HepG2 (cell line): ENCODE data around the gene CES3. TPM values are rescaled to one million over a fixed set of nuclear protein-coding genes. Genes with fewer than 3 reads are reported as not detected.
A peak's percentile ranks its signal among the peaks of the same experiment; 100 is the strongest.

Source experiments
- ATAC-seq: fragments of 200-7000 bp; cut with Tn5 transposase; 3 replicates; pipeline ENCODE4 v1.9.1; 2020; ENCODE audit warnings: mild to moderate bottlenecking, moderate library complexity
- BruUV-seq: library from RNA; stranded (reverse); fragments of 400-500 nt; replicated peaks from 2 replicates; lab custom pipeline; 2021; lab: Mats Ljungman, UMichigan
- CTCF ChIA-PET: fragments of 300-600 bp; formaldehyde crosslinking; extraction: SDS; loops from one replicate; lab custom pipeline; 2021; ENCODE audit warnings: low total read pairs, inconsistent platforms, low intra/inter-chr PET ratio; lab: Yijun Ruan, JAX
- POLR2A ChIA-PET: fragments of 350-600 bp; sonication (Branson Sonifier 250); formaldehyde crosslinking; loops from one replicate; lab custom pipeline; 2020; ENCODE audit warnings: antibody characterized with exemption, inconsistent platforms; lab: Yijun Ruan, JAX
- DNase-seq: peaks from one replicate; pipeline ENCODE4 v3.0.0-alpha.2; 2015; ENCODE audit warnings: low spot score
- FAIRE-seq: peaks from 3 replicates; lab custom pipeline; 2011; peaks lifted over from hg19 to GRCh38; lab: Jason Lieb, UNC
- H2AFZ ChIP-seq: one replicate; pipeline ENCODE4 v1.6.1; 2011; ENCODE audit warnings: low read length, inconsistent platforms
- H3K27ac ChIP-seq: fragments of 300-600 bp; 3 replicates; pipeline ENCODE4 v1.8.0; 2011; ENCODE audit warnings: mixed run types, mild to moderate bottlenecking, mixed read lengths, low read length, inconsistent platforms; ENCODE audit not compliant: insufficient read depth; ENCODE audit errors: extremely low read length
- H3K27me3 ChIP-seq, 2 experiments: fragments of 200-600 bp in 1 of 2; 2 replicates in 1 of 2; 3 replicates in 1 of 2; pipeline versions ENCODE4 v1.6.0 to v1.8.0; 2011; ENCODE audit warnings: low read length in 2 of 2, mild to moderate bottlenecking in 2 of 2, moderate library complexity in 2 of 2, inconsistent platforms in 1 of 2; ENCODE audit not compliant: insufficient read depth in 2 of 2, control insufficient read depth in 1 of 2
- H3K36me3 ChIP-seq, 2 experiments: fragments of 200-600 bp in 1 of 2; replicated peaks in 1 of 2; 2 replicates in 1 of 2; 3 replicates in 1 of 2; pipeline versions ENCODE4 v1.5.1 to v1.8.0; 2011; ENCODE audit warnings: low read length in 2 of 2, inconsistent platforms in 1 of 2; ENCODE audit not compliant: insufficient read depth in 2 of 2, control insufficient read depth in 1 of 2
- H3K4me1 ChIP-seq: 2 replicates; pipeline ENCODE4 v1.5.1; 2012; ENCODE audit warnings: low read length, inconsistent platforms; ENCODE audit not compliant: insufficient read depth
- H3K4me2 ChIP-seq: 2 replicates; pipeline ENCODE4 v1.6.0; 2011; ENCODE audit warnings: low read depth, low read length, inconsistent platforms
- H3K4me3 ChIP-seq, 3 experiments: fragments of 200-600 bp in 1 of 3; sonication (generic), shearing (Covaris generic) in 1 of 3; replicated peaks in 1 of 3; 2 replicates each; pipeline ENCODE4 v1.5.1; 2011 to 2016; ENCODE audit warnings: low read length in 3 of 3, inconsistent platforms in 2 of 3, low read depth in 2 of 3, mild to moderate bottlenecking in 2 of 3, control low read depth in 1 of 3, mixed read lengths in 1 of 3; ENCODE audit not compliant: insufficient read depth in 1 of 3
- H3K79me2 ChIP-seq: one replicate; pipeline ENCODE4 v1.6.1; 2011; ENCODE audit warnings: low read length, inconsistent platforms; ENCODE audit not compliant: insufficient read depth
- H3K9ac ChIP-seq: 2 replicates; pipeline ENCODE4 v1.6.0; 2011; ENCODE audit warnings: mild to moderate bottlenecking, low read depth, low read length, inconsistent platforms; ENCODE audit not compliant: insufficient read depth
- H3K9me3 ChIP-seq: 2 replicates; pipeline ENCODE4 v1.5.1; 2012; ENCODE audit warnings: mild to moderate bottlenecking, low read length
- H4K20me1 ChIP-seq: 2 replicates; pipeline ENCODE4 v1.6.0; 2011; ENCODE audit warnings: inconsistent platforms, mild to moderate bottlenecking, low read length, moderate library complexity; ENCODE audit not compliant: insufficient read depth
- FOXP1 ChIP-seq, 2 experiments: fragments of 450-650 bp in 1 of 2; IDR thresholded peaks; 2 replicates each; pipeline ENCODE4 v1.6.1; 2017 to 2018; ENCODE audit warnings: antibody characterized with exemption in 1 of 2
- MBD4 ChIP-seq: IDR thresholded peaks from 2 replicates; pipeline ENCODE4 v1.6.1; 2012; ENCODE audit warnings: low read length, inconsistent platforms, borderline replicate concordance
- NONO ChIP-seq, 2 experiments: fragments of 450-650 bp in 1 of 2; sonication (generic) in 1 of 2; formaldehyde crosslinking in 1 of 2; IDR thresholded peaks in 1 of 2; conservative IDR thresholded peaks in 1 of 2; 2 replicates each; pipeline versions ENCODE4 v1.6.1 to v1.8.0; 2017 to 2022; ENCODE audit warnings: mild to moderate bottlenecking in 1 of 2, missing genetic modification reagents in 1 of 2, moderate library complexity in 1 of 2
- PLRG1 ChIP-seq: fragments of 450-650 bp; conservative IDR thresholded peaks from 2 replicates; pipeline ENCODE4 v1.6.1; 2016
- SOX5 ChIP-seq: IDR thresholded peaks from 2 replicates; pipeline ENCODE4 v1.6.1; 2016; ENCODE audit warnings: borderline replicate concordance
- SRSF4 ChIP-seq: fragments of 200-400 bp; formaldehyde crosslinking; IDR thresholded peaks from one replicate; pipeline ENCODE4 v1.6.1; 2018; ENCODE audit warnings: mild to moderate bottlenecking, low read depth, low read length, moderate library complexity; ENCODE audit not compliant: poor library complexity, severe bottlenecking
- ZFP1 ChIP-seq: IDR thresholded peaks from 2 replicates; pipeline ENCODE4 v1.6.1; 2016
- WGBS: methylation state at CpG from one replicate; pipeline ENCODE4 v1.1.6; 2017; ENCODE audit warnings: low lambda C conversion rate; 5-methylcytosine and 5-hydroxymethylcytosine counted together
- in situ Hi-C: cut with HindIII; loops from 2 replicates; pipeline ENCODE4 v1.10.0; 2017; ENCODE audit warnings: low pct_unique_long_range_greater_than_20kb; ENCODE audit not compliant: extremely low pct_ligation_motif_present
- intact Hi-C: fragments of 100-400 bp; cut with micrococcal nuclease; formaldehyde crosslinking; loops from one replicate; pipeline ENCODE4 v1.10.0; 2022; ENCODE audit not compliant: unreplicated experiment
- polyA plus RNA-seq, 8 experiments: library from polyadenylated mRNA; depleted of rRNA in 3 of 8; stranded (reverse) in 7 of 8; unstranded in 1 of 8; fragments of >200 nt; fragmentation: Illumina TruSeq in 4 of 8; extraction: Trizol in 4 of 8; gene quantifications; 2 replicates each; pipeline versions ENCODE4 v1.2.1 to v1.2.3, GENCODE V29; 2011 to 2016; ENCODE audit warnings: low read depth in 4 of 8, missing spikeins in 1 of 8, mixed read lengths in 1 of 8; ENCODE audit not compliant: insufficient read depth in 1 of 8
- total RNA-seq, 5 experiments: library from RNA; depleted of rRNA; stranded (reverse); fragments of >200 nt; fragmentation: Illumina TruSeq; extraction: Trizol; gene quantifications; 2 replicates each; pipeline ENCODE4 v1.2.3, GENCODE V29; 2016; ENCODE audit warnings: low read depth in 1 of 5
- TF ChIP-seq, protein P1 (sequence below): sonication (generic); formaldehyde crosslinking; IDR thresholded peaks from 2 replicates; pipeline ENCODE4 v1.4.0; 2020; ENCODE audit warnings: missing genetic modification reagents
- TF ChIP-seq, protein P2 (sequence below): sonication (generic); formaldehyde crosslinking; IDR thresholded peaks from 2 replicates; pipeline ENCODE4 v1.8.1; 2023; ENCODE audit warnings: mild to moderate bottlenecking, moderate library complexity, missing genetic modification reagents
- TF ChIP-seq, protein P3 (sequence below): sonication (generic); formaldehyde crosslinking; IDR thresholded peaks from 2 replicates; pipeline ENCODE4 v1.4.0; 2020; ENCODE audit warnings: missing genetic modification reagents; ENCODE audit errors: not compliant biosample characterization
- TF ChIP-seq, protein P4 (sequence below): sonication (generic); formaldehyde crosslinking; IDR thresholded peaks from 2 replicates; pipeline ENCODE4 v1.4.0; 2020; ENCODE audit warnings: missing genetic modification reagents

CES3 gene
- total and polyA plus RNA-seq, 2 of the 13 experiments (the other 11 are each of a cell fraction or from before 2014, with no cell fraction given) = 6.6 to 17.4 TPM

DNA sequence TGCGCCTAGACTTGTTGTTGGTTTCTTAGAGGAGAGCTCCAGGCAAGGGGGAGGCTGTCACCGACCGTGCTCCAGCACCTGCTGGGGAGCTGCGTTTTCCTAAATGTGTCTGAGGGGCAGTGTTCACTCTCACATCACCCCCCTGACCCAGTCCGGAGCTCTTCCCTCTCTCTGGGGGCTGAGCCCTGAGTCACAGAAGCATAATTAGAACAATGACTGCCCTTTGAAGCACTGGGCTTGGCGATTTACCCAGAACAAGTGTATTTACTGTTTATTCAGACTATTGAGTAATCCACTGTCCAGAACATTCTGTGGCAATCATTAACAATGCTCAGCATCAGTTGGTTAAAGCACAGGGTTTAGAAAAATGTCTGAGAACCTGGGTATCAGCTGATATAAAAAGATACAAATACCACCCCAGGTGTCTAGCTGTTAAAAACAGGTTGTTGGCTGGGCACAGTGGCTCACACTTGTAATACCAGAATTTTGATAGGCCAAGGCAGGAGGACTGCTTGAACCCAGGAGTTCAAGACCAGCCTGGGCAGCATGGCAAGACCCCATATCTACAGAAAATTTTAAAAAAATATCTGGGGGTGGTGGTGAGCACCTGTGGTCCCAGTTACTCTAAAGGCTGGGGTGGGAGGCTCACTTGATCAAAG, 35.4 kb downstream of the CES3 start:
- ChIA-PET POLR2A (interaction anchor here (1.1 to 1.2 kb wide), 3 partner anchors 16 to 230 kb away, joined by 3 to 6 read pairs (median 3); partner anchors contain the start of gene TMEM208), CTCF (no interaction called here)
- H3K4me2 ChIP-seq = peak overlapping the region; percentile 60
- no peak overlapping the region for H3K27ac ChIP-seq
- no peak overlapping the region for H2AFZ ChIP-seq
- in situ Hi-C loops = no loop called here
- DNase-seq = peak; percentile 92
- no peaks in the 10 kb centered on the region for H3K9me3 ChIP-seq
- H4K20me1 ChIP-seq = no peaks in the 10 kb centered on the region
- intact Hi-C loops = no loop called here
- peaks cover 0 to 3% of the 10 kb centered on the region in 2 experiments; a peak in 1 of 5 replicates for H3K27me3 ChIP-seq
- no peaks in the 10 kb centered on the region for H3K79me2 ChIP-seq
- peak; percentile 83 for ATAC-seq
- 6% methylated on average over 6 of the region's 6 CpGs for WGBS
- FAIRE-seq = peak; percentile 89
- H3K4me1 ChIP-seq = peaks cover 52% of the 10 kb centered on the region
- no peaks in the 10 kb centered on the region for H3K36me3 ChIP-seq
- H3K9ac ChIP-seq = no peak overlapping the region
- no TSS peak for BruUV-seq
- H3K4me3 ChIP-seq = peak overlapping the region in 1 of 3 experiments; percentile 11; a peak in 1 of 6 replicates
- TF ChIP-seq SOX5 (CRISPR knock-in tag) (peak; percentile 98), PLRG1 (no peak), FOXP1 (IDR thresholded peaks at IDR 0.05) (peak; percentile 93; the same call in 1 of the 2 replicates), FOXP1 (CRISPR knock-in tag; IDR thresholded peaks at IDR 0.05) (peak; percentile 99), MBD4 (no peak), NONO (IDR thresholded peaks at IDR 0.05) (no peak), NONO (CRISPR knock-in tag; conservative IDR thresholded peaks at IDR 0.05) (0 out of 2 replicates have a peak, but pooled peaks have one; percentile 6), SRSF4 (no peak), ZFP1 (CRISPR knock-in tag) (peak; percentile 50; the same call in 1 of the 2 replicates)
- TF ChIP-seq, protein P1, sequence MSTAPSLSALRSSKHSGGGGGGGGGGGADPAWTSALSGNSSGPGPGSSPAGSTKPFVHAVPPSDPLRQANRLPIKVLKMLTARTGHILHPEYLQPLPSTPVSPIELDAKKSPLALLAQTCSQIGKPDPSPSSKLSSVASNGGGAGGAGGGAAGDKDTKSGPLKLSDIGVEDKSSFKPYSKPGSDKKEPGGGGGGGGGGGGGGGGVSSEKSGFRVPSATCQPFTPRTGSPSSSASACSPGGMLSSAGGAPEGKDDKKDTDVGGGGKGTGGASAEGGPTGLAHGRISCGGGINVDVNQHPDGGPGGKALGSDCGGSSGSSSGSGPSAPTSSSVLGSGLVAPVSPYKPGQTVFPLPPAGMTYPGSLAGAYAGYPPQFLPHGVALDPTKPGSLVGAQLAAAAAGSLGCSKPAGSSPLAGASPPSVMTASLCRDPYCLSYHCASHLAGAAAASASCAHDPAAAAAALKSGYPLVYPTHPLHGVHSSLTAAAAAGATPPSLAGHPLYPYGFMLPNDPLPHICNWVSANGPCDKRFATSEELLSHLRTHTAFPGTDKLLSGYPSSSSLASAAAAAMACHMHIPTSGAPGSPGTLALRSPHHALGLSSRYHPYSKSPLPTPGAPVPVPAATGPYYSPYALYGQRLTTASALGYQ (CRISPR knock-in tag) = no peak
- TF ChIP-seq, protein P2, sequence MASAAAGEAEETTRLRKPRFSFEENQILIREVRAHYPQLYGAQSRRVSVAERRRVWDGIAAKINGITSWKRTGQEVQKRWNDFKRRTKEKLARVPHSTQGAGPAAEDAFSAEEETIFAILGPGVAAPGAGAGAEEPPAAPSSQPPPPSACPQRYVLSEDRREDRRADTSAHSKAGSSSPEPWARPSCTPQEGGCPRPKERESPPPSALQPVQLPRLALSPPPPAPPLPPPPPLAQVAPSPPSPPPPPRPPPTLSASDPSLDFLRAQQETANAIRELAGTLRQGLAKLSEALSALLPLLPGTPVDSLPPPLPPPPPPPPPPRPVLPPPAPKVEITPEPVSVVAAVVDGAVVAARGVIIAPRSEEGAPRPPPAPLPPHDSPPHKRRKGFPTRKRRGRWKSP = peak; percentile 73; the same call in 1 of the 2 replicates
- TF ChIP-seq, protein P3, sequence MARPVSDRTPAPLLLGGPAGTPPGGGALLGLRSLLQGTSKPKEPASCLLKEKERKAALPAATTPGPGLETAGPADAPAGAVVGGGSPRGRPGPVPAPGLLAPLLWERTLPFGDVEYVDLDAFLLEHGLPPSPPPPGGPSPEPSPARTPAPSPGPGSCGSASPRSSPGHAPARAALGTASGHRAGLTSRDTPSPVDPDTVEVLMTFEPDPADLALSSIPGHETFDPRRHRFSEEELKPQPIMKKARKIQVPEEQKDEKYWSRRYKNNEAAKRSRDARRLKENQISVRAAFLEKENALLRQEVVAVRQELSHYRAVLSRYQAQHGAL = no peak
- TF ChIP-seq, protein P4, sequence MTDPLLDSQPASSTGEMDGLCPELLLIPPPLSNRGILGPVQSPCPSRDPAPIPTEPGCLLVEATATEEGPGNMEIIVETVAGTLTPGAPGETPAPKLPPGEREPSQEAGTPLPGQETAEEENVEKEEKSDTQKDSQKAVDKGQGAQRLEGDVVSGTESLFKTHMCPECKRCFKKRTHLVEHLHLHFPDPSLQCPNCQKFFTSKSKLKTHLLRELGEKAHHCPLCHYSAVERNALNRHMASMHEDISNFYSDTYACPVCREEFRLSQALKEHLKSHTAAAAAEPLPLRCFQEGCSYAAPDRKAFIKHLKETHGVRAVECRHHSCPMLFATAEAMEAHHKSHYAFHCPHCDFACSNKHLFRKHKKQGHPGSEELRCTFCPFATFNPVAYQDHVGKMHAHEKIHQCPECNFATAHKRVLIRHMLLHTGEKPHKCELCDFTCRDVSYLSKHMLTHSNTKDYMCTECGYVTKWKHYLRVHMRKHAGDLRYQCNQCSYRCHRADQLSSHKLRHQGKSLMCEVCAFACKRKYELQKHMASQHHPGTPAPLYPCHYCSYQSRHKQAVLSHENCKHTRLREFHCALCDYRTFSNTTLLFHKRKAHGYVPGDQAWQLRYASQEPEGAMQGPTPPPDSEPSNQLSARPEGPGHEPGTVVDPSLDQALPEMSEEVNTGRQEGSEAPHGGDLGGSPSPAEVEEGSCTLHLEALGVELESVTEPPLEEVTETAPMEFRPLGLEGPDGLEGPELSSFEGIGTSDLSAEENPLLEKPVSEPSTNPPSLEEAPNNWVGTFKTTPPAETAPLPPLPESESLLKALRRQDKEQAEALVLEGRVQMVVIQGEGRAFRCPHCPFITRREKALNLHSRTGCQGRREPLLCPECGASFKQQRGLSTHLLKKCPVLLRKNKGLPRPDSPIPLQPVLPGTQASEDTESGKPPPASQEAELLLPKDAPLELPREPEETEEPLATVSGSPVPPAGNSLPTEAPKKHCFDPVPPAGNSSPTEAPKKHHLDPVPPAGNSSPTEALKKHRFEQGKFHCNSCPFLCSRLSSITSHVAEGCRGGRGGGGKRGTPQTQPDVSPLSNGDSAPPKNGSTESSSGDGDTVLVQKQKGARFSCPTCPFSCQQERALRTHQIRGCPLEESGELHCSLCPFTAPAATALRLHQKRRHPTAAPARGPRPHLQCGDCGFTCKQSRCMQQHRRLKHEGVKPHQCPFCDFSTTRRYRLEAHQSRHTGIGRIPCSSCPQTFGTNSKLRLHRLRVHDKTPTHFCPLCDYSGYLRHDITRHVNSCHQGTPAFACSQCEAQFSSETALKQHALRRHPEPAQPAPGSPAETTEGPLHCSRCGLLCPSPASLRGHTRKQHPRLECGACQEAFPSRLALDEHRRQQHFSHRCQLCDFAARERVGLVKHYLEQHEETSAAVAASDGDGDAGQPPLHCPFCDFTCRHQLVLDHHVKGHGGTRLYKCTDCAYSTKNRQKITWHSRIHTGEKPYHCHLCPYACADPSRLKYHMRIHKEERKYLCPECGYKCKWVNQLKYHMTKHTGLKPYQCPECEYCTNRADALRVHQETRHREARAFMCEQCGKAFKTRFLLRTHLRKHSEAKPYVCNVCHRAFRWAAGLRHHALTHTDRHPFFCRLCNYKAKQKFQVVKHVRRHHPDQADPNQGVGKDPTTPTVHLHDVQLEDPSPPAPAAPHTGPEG (CRISPR knock-in tag) = 0 out of 2 replicates have a peak, but pooled peaks have one; percentile 28
